Nasal cavity respiratory epithelium epithelial cell of viscerocranial mucosa (primary cell): ENCODE measurements around the gene UNC13B. TPM values are rescaled to one million over a fixed set of nuclear protein-coding genes. Genes with fewer than 3 reads are reported as not detected.

Experiments used
- total RNA-seq: library from RNA; depleted of rRNA; stranded (reverse); fragments of >200 nt; gene quantifications from 2 replicates; pipeline ENCODE4 v1.2.3, GENCODE V29; 2014

UNC13B gene
- 24.9 and 38.2 TPM in 2 replicates for total RNA-seq

DNA sequence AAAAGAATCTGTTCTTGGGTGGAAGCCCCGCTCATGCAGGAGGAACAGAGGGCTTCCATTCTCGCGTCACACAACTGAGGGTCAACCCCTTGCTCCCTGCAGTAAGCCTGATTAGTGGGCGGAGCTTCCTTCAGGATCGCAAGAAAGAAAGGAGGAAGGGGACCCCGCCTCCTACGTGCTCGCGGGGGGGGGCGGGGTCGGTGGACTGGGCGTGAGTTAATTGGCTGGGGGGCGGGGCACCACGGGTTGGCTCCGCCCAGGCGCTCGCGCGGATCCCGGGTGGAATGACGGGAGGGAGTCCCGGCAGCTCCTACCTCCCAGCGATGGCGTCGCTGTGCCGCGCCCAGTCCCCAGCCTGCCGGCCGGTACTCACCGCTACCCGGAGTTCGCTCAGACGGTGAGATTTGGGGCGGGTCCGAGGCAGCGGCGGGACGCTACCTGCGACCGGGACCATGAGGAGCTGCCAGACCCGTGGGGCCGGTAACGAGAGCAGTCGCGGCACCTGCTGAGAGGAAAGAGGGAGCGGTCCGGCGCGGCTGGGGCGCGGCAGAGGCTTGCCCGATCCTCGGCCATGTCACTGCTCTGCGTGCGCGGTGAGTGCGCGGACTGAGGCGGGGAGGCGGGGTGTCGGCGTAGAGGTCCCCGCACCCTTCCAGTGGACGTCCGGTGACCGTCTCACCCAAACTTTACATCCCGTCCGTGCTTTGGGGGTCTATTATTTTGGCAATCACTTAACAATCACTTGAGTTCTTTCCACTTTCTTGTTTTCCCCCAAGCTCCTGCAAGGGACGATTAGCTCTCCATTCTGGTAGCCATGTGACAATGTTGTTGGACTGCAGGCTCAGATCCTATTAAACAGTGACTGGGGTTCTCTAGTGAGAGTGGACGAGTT lies at the start of gene UNC13B:
Gene UNC13B, plus strand, starts transcription at position 297 of the 892 bp plus-strand sequence. Its CDS starts 275 bp downstream, at position 572.

DNA sequence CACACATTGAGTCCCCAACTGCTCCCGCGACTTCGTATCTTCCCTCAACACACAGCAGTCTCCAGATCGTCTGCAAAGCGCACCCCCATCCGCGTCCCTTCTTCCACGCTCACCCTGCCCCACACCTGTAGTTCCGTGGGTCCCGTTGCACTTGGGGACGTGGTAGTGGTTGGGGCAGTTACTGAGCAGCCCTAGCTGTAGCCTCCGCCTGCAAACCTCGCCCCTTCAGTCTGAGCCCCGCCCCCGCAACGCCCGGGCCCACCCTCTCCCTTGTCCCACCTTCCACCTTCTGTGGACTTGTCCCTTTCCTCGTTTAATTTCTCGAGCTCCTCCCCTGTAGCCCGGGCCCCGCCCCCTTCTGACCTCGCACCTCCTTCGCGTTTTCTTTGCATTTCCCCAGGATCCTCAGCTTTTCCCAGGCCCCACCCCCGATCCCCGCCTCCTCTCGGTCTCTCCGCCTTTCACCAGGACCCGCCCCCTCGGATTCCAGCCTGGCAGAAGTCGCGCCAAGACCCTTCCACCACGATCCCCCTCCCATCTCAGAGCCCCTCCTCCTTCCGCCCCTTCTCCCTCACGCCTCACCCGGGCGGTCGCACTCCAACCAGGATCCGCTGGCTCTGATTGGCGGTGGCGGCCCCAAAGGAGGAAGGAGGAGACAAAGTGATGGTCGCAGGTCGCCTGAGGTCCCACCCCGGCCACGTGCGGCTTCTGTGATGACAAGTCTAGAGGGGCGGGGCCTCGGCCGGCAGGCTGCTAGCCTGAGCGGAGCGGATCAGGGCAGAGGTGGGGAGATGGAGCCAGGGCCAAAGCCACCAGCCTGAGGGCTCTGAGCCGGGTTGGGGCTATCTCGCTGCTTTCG lies 45.9 kb upstream of the UNC13B start, which contains the start of gene ATOSB:
Gene ATOSB, minus strand, starts transcription at position 183 of the 859 bp plus-strand sequence. CDS start 7,588 bp downstream, outside the sequence.

Other genes with a start within 250 kb of the UNC13B start
- 0.14 and 0.68 TPM in 2 replicates for gene PHF24, start 203.7 kb upstream of the UNC13B start, total RNA-seq
- 12.6 and 14.4 TPM in 2 replicates for gene DNAJB5, start 172.3 kb upstream of the UNC13B start, total RNA-seq
- gene VCP, start 89.4 kb upstream of the UNC13B start, total RNA-seq, result 302 and 331 TPM in 2 replicates
- 7.2 and 7.5 TPM in 2 replicates for gene FANCG, start 82.1 kb upstream of the UNC13B start, total RNA-seq
- gene PIGO, start 65.4 kb upstream of the UNC13B start, total RNA-seq, result 26.0 and 28.2 TPM in 2 replicates
- gene STOML2, start 58.9 kb upstream of the UNC13B start, total RNA-seq, result 135 and 216 TPM in 2 replicates
- gene ATOSB, start 46.1 kb upstream of the UNC13B start, total RNA-seq, result 17.4 and 28.3 TPM in 2 replicates